Measurements from ENCODE around the gene PARD3. TPM values are rescaled to one million over a fixed set of nuclear protein-coding genes. Genes with fewer than 3 reads are reported as not detected.

Gene PARD3
- total RNA-seq, 1 donor from 2014 or later: 35.4 TPM

DNA sequence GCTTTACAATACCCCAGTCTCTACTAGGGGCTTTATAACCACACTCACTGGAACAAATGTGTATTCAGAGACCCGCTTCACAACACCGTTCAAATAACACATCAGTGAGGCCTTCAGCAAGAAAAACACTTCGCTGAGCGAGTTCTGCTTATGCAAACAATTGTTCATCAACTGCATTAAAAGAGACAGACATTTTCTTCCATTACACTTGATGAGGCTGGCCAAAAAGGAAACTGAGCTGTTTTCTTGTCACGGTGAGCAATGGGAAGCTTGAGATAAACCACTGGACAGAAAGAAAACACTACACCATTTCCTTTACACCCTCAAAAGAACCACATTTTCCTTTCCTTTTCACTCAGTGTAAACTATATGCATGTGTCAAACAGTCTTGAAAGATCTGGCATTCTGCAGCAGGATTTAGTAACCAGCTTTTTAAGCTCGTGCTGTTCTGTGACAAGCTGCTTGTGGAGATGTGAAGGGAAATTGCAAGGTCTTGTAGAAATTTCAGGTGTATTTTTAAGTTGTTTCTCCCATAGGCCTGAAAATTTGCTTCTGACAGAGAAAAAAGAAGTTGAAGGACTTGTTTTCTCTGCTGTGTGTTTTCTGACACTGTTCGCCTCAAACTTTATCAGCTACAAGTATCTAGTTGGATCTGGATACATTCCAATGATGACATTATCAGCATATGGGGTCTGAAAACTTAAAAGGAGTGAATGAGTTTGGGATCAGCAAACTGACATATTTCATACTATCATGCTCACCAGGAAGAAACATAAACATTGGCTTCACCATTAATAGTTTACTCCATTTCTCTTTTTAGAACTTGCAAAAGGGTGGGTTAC lies 693.1 kb downstream of the PARD3 start:
- no peak for TF ChIP-seq EZH2 (IDR thresholded peaks at IDR 0.05; ENCODE audit: insufficient read depth, low read length)
- TF ChIP-seq, protein P1, sequence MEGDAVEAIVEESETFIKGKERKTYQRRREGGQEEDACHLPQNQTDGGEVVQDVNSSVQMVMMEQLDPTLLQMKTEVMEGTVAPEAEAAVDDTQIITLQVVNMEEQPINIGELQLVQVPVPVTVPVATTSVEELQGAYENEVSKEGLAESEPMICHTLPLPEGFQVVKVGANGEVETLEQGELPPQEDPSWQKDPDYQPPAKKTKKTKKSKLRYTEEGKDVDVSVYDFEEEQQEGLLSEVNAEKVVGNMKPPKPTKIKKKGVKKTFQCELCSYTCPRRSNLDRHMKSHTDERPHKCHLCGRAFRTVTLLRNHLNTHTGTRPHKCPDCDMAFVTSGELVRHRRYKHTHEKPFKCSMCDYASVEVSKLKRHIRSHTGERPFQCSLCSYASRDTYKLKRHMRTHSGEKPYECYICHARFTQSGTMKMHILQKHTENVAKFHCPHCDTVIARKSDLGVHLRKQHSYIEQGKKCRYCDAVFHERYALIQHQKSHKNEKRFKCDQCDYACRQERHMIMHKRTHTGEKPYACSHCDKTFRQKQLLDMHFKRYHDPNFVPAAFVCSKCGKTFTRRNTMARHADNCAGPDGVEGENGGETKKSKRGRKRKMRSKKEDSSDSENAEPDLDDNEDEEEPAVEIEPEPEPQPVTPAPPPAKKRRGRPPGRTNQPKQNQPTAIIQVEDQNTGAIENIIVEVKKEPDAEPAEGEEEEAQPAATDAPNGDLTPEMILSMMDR (IDR thresholded peaks at IDR 0.05; ENCODE audit: insufficient read depth, low read depth, low read length): no peak
- FAIRE-seq: peak; percentile 70
- Histone ChIP-seq H4K20me1 (ENCODE audit: insufficient read depth, low read length) (no peaks in the 10 kb centered on the region), H3K4me3 (ENCODE audit: insufficient read depth, low read depth, low read length) (peak overlapping the region; percentile 17), H3K27ac (ENCODE audit: low read depth, low read length) (peak overlapping the region; percentile 28), H3K27me3 (ENCODE audit: insufficient read depth, low read length) (no peaks in the 10 kb centered on the region), H3K36me3 (ENCODE audit: insufficient read depth, low read length) (no peaks in the 10 kb centered on the region), H3K4me2 (ENCODE audit: low read length) (peak overlapping the region; percentile 71), H3K79me2 (ENCODE audit: insufficient read depth, low read length) (no peaks in the 10 kb centered on the region), H3K9me3 (ENCODE audit: insufficient read depth, low read depth, low read length) (no peaks in the 10 kb centered on the region), H3K9ac (ENCODE audit: low read length) (peak overlapping the region; percentile 7), H2AFZ (ENCODE audit: low read depth, low read length) (no peak overlapping the region), H3K4me1 (ENCODE audit: insufficient read depth, low read length) (peaks cover 25% of the 10 kb centered on the region)
- Mint-ChIP-seq H3K27ac (ENCODE audit: unreplicated experiment) (no peak overlapping the region), H3K27me3 (ENCODE audit: low read depth, unreplicated experiment) (no peaks in the 10 kb centered on the region), H3K4me3 (ENCODE audit: unreplicated experiment) (no peak overlapping the region), H3K9me3 (ENCODE audit: unreplicated experiment) (no peaks in the 10 kb centered on the region), H3K4me1 (ENCODE audit: low read depth, unreplicated experiment) (peaks cover 35% of the 10 kb centered on the region), H3K36me3 (ENCODE audit: low read depth, unreplicated experiment) (peaks cover 3% of the 10 kb centered on the region)
- DNase-seq (ENCODE audit: low read depth): peak; percentile 78

DNA sequence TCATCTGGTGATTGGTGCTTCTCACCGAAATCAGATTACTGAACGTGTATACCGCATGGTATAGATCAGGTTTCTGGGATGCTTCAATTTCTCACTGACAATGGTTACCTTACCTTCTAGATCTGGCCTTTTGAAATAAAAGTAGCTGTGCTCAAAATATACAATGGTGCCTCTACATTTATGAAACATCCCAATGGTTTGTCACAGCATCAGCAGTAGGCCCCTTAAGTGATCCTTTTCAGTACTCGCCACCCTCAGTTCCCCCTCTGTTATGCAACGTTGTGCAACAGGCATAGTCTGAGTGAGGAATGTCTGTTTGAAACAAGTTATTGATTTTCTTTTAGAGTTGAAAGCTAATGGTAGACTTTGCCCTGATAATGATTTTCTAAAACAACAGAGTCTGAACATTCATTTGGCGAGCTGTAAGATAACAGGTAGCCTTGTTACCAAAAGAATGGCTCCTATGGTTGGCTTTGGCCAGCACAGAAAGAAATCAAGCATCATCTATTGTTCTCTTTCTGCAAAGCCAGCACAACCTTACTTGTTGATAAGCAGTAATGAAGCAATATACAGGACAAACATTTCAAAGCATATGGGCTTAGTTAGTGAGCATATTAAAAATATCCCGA lies 693.9 kb downstream of the PARD3 start:
- peak overlapping the region; percentile 17 for H3K4me3 ChIP-seq (ENCODE audit: insufficient read depth, low read depth, low read length)
- Mint-ChIP-seq H3K36me3 (ENCODE audit: low read depth, unreplicated experiment) (peaks cover 3% of the 10 kb centered on the region), H3K27ac (ENCODE audit: unreplicated experiment) (no peak overlapping the region), H3K4me3 (ENCODE audit: unreplicated experiment) (no peak overlapping the region), H3K4me1 (ENCODE audit: low read depth, unreplicated experiment) (peaks cover 31% of the 10 kb centered on the region), H3K9me3 (ENCODE audit: unreplicated experiment) (no peaks in the 10 kb centered on the region), H3K27me3 (ENCODE audit: low read depth, unreplicated experiment) (no peaks in the 10 kb centered on the region)
- H3K27me3 ChIP-seq (ENCODE audit: insufficient read depth, low read length): no peaks in the 10 kb centered on the region
- no peaks in the 10 kb centered on the region for H3K9me3 ChIP-seq (ENCODE audit: insufficient read depth, low read depth, low read length)
- H3K4me2 ChIP-seq (ENCODE audit: low read length): peak overlapping the region; percentile 71
- FAIRE-seq (no peak), DNase-seq (ENCODE audit: low read depth) (no peak)
- TF ChIP-seq EZH2 (IDR thresholded peaks at IDR 0.05; ENCODE audit: insufficient read depth, low read length): no peak
- TF ChIP-seq, protein P1 (IDR thresholded peaks at IDR 0.05; ENCODE audit: insufficient read depth, low read depth, low read length): no peak
- peaks cover 25% of the 10 kb centered on the region for H3K4me1 ChIP-seq (ENCODE audit: insufficient read depth, low read length)
- H4K20me1 ChIP-seq (ENCODE audit: insufficient read depth, low read length): no peaks in the 10 kb centered on the region
- no peak overlapping the region for H2AFZ ChIP-seq (ENCODE audit: low read depth, low read length)
- no peaks in the 10 kb centered on the region for H3K79me2 ChIP-seq (ENCODE audit: insufficient read depth, low read length)
- H3K9ac ChIP-seq (ENCODE audit: low read length): peak overlapping the region; percentile 7
- H3K27ac ChIP-seq (ENCODE audit: low read depth, low read length): peak overlapping the region; percentile 28
- H3K36me3 ChIP-seq (ENCODE audit: insufficient read depth, low read length): no peaks in the 10 kb centered on the region

Data from astrocyte (in vitro differentiated cells and primary cell).